MCF 10A (cell line): ENCODE results near the gene IL1R2. TPM values are rescaled to one million over a fixed set of nuclear protein-coding genes. Genes with fewer than 3 reads are reported as not detected.

Source experiments
- BruUV-seq: library from RNA; stranded (reverse); fragments of 400-500 nt; replicated peaks from 2 replicates; lab custom pipeline; 2021; lab: Mats Ljungman, UMichigan
- CTCF ChIA-PET: fragments of 300-600 bp; sonication (Branson Sonifier 250); formaldehyde crosslinking; extraction: SDS; loops from one replicate; lab custom pipeline; 2021; ENCODE audit warnings: antibody characterized with exemption, inconsistent platforms; lab: Yijun Ruan, JAX
- POLR2A ChIA-PET: fragments of 300-600, 350-650 bp; sonication (Branson Sonifier 250); formaldehyde crosslinking; extraction: SDS; loops from one replicate; lab custom pipeline; 2020; ENCODE audit warnings: antibody characterized with exemption, inconsistent platforms; lab: Yijun Ruan, JAX
- DNase-seq: peaks from one replicate; pipeline ENCODE4 v3.0.0-alpha.2; 2018; ENCODE audit not compliant: unreplicated experiment
- H3K27ac Mint-ChIP-seq: one replicate; pipeline ENCODE4 v1.8.0; 2022; ENCODE audit warnings: mild to moderate bottlenecking, low read depth, mixed read lengths; ENCODE audit not compliant: unreplicated experiment
- H3K27me3 Mint-ChIP-seq: one replicate; pipeline ENCODE4 v1.8.0; 2022; ENCODE audit warnings: mixed read lengths; ENCODE audit not compliant: insufficient read depth, unreplicated experiment
- H3K36me3 Mint-ChIP-seq: one replicate; pipeline ENCODE4 v1.8.0; 2022; ENCODE audit warnings: mild to moderate bottlenecking, moderate library complexity, mixed read lengths; ENCODE audit not compliant: insufficient read depth, unreplicated experiment
- H3K4me1 Mint-ChIP-seq: one replicate; pipeline ENCODE4 v1.8.0; 2022; ENCODE audit warnings: mixed read lengths; ENCODE audit not compliant: insufficient read depth, unreplicated experiment
- H3K4me3 Mint-ChIP-seq: one replicate; pipeline ENCODE4 v1.8.0; 2022; ENCODE audit warnings: mild to moderate bottlenecking, moderate library complexity, mixed read lengths; ENCODE audit not compliant: unreplicated experiment
- H3K9me3 Mint-ChIP-seq: one replicate; pipeline ENCODE4 v1.8.0; 2022; ENCODE audit warnings: mixed read lengths; ENCODE audit not compliant: unreplicated experiment
- intact Hi-C: fragments of 100-400 bp; cut with micrococcal nuclease; formaldehyde crosslinking; loops from 2 replicates; pipeline ENCODE4 v1.14.1; 2022
- total RNA-seq: library from RNA; stranded (reverse); gene quantifications from 2 replicates; pipeline ENCODE4 v1.2.3, GENCODE V29; 2022
- TF ChIP-seq, protein P1 (sequence below): fragments of 200-600 bp; IDR thresholded peaks from one replicate; pipeline ENCODE4 v1.8.0; 2022; ENCODE audit warnings: antibody characterized with exemption, mild to moderate bottlenecking; ENCODE audit not compliant: unreplicated experiment

The IL1R2 gene
- total RNA-seq, 1 experiment from 2014 or later, result not detected

DNA sequence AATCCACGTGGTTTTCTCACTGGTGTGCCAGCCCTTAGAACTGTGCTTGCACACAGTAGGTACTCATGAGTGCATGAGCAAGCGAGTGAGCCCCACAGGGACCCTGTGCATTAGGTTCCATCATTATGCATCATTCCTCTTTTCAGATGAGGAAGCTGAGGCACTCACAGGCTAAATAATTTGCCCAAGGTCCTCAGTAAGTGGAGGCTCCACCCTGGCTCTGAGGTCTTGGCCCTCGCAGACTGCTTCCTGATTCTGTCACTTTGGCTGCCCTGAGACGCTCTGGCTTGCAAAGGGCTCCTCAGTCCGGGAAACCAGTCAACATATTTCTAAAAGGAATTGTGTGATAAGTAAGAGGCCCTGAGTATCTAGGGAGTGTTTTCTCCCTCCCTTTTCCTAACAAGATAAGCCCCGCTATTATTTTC is 71.7 kb downstream of the IL1R2 start:
- TF ChIP-seq, protein P1, sequence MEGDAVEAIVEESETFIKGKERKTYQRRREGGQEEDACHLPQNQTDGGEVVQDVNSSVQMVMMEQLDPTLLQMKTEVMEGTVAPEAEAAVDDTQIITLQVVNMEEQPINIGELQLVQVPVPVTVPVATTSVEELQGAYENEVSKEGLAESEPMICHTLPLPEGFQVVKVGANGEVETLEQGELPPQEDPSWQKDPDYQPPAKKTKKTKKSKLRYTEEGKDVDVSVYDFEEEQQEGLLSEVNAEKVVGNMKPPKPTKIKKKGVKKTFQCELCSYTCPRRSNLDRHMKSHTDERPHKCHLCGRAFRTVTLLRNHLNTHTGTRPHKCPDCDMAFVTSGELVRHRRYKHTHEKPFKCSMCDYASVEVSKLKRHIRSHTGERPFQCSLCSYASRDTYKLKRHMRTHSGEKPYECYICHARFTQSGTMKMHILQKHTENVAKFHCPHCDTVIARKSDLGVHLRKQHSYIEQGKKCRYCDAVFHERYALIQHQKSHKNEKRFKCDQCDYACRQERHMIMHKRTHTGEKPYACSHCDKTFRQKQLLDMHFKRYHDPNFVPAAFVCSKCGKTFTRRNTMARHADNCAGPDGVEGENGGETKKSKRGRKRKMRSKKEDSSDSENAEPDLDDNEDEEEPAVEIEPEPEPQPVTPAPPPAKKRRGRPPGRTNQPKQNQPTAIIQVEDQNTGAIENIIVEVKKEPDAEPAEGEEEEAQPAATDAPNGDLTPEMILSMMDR, result no peak
- no peaks in the 10 kb centered on the region for H3K27me3 Mint-ChIP-seq
- peaks cover 51% of the 10 kb centered on the region for H3K4me1 Mint-ChIP-seq
- no TSS peak for BruUV-seq
- no peaks in the 10 kb centered on the region for H3K36me3 Mint-ChIP-seq
- intact Hi-C loops, result no loop called here
- H3K9me3 Mint-ChIP-seq, result peaks cover 12% of the 10 kb centered on the region
- CTCF ChIA-PET, result interaction anchor here (0.6 to 2.0 kb wide), 7 partner anchors 43 to 180 kb away, joined by 3 to 8 read pairs (median 4); no protein-coding TSS in a partner anchor
- no peak overlapping the region for H3K4me3 Mint-ChIP-seq
- DNase-seq, result peak; percentile 22
- POLR2A ChIA-PET, result interaction anchor here (0.6 to 5.0 kb wide), 11 partner anchors 14 to 221 kb away, joined by 3 to 41 read pairs (median 3); no protein-coding TSS in a partner anchor
- no peak overlapping the region for H3K27ac Mint-ChIP-seq

- peak; percentile 97 for DNase-seq
Measured at GRCh38 chr2:102063941-102064678, 72.3 kb downstream of the IL1R2 start.

GRCh38 chr2:102064679-102065674 is 73.2 kb downstream of the IL1R2 start:
- ChIA-PET CTCF (interaction anchor here (0.7 to 2.0 kb wide), 7 partner anchors 9 to 181 kb away, joined by 3 to 8 read pairs (median 4); no protein-coding TSS in a partner anchor), POLR2A (interaction anchor here (0.7 to 5.0 kb wide), 13 partner anchors 15 to 365 kb away, joined by 3 to 41 read pairs (median 3); no protein-coding TSS in a partner anchor)
- intact Hi-C loops, result no loop called here
- BruUV-seq, result no TSS peak
- no peak for DNase-seq
- H3K4me1 Mint-ChIP-seq, result peaks cover 42% of the 10 kb centered on the region
- H3K9me3 Mint-ChIP-seq, result peaks cover 12% of the 10 kb centered on the region
- H3K27me3 Mint-ChIP-seq, result no peaks in the 10 kb centered on the region
- H3K36me3 Mint-ChIP-seq, result no peaks in the 10 kb centered on the region
- peak overlapping the region; percentile 79 for H3K27ac Mint-ChIP-seq
- H3K4me3 Mint-ChIP-seq, result no peak overlapping the region
- TF ChIP-seq, protein P1, result no peak

More at GRCh38 chr2:102063941-102064678, 72.3 kb downstream of the IL1R2 start:
- BruUV-seq, result no TSS peak
- intact Hi-C loops, result no loop called here
- H3K4me1 Mint-ChIP-seq, result peaks cover 50% of the 10 kb centered on the region
- H3K27ac Mint-ChIP-seq, result no peak overlapping the region
- TF ChIP-seq, protein P1, result no peak
- H3K9me3 Mint-ChIP-seq, result peaks cover 12% of the 10 kb centered on the region
- H3K36me3 Mint-ChIP-seq, result no peaks in the 10 kb centered on the region
- H3K27me3 Mint-ChIP-seq, result no peaks in the 10 kb centered on the region
- ChIA-PET POLR2A (interaction anchor here (0.7 to 5.0 kb wide), 15 partner anchors 8 to 366 kb away, joined by 3 to 41 read pairs (median 3); no protein-coding TSS in a partner anchor), CTCF (interaction anchor here (0.6 to 2.0 kb wide), 8 partner anchors 37 to 180 kb away, joined by 3 to 8 read pairs (median 4); no protein-coding TSS in a partner anchor)
- no peak overlapping the region for H3K4me3 Mint-ChIP-seq
